Hepatic stellate cell (primary cell): ENCODE measurements around the gene SHPK.

Source experiments
- DNase-seq: peaks from one replicate; pipeline ENCODE4 v3.0.0; 2011; ENCODE audit warnings: low spot score

SHPK gene

GRCh38 chr17:3659541-3660111 is 23.6 kb upstream of the SHPK start:
- peak; percentile 87 for DNase-seq

GRCh38 chr17:3658784-3659449 is 22.9 kb upstream of the SHPK start:
- DNase-seq: no peak

GRCh38 chr17:3657874-3658783 is 22.1 kb upstream of the SHPK start:
- DNase-seq: no peak

- no peak for DNase-seq
These were observed 21.5 kb upstream of the SHPK start for GRCh38 chr17:3657588-3657869.

GRCh38 chr17:3656755-3657587 is 20.9 kb upstream of the SHPK start:
- no peak for DNase-seq

- no peak for DNase-seq
These were observed 20.3 kb upstream of the SHPK start for GRCh38 chr17:3656353-3656752.

GRCh38 chr17:3655766-3656165 is 19.7 kb upstream of the SHPK start:
- DNase-seq: no peak

- DNase-seq: peak; percentile 69
These were observed 11.9 kb upstream of the SHPK start for GRCh38 chr17:3647769-3648555.

GRCh38 chr17:3647251-3647650 is 11.2 kb upstream of the SHPK start:
- no peak for DNase-seq

GRCh38 chr17:3645310-3645709 is 9.3 kb upstream of the SHPK start:
- DNase-seq: no peak

GRCh38 chr17:3643889-3644349 is 7.9 kb upstream of the SHPK start:
- no peak for DNase-seq

GRCh38 chr17:3641717-3642486 is 5.9 kb upstream of the SHPK start:
- no peak for DNase-seq

- no peak for DNase-seq
These were observed 5.0 kb upstream of the SHPK start for GRCh38 chr17:3641014-3641413.

GRCh38 chr17:3639981-3640596 is 4.0 kb upstream of the SHPK start:
- peak; percentile 50 for DNase-seq

GRCh38 chr17:3636908-3637373 is 891 bp upstream of the SHPK start:
- peak; percentile 41 for DNase-seq

- DNase-seq: peak; percentile 27
These were observed 436 bp downstream of the SHPK start for GRCh38 chr17:3635474-3636153.

GRCh38 chr17:3632287-3632686 is 3.8 kb downstream of the SHPK start:
- no peak for DNase-seq

GRCh38 chr17:3630781-3631180 is 5.3 kb downstream of the SHPK start:
- no peak for DNase-seq

GRCh38 chr17:3627769-3628167 is 8.3 kb downstream of the SHPK start:
- no peak for DNase-seq
